Activated naive CD4-positive, alpha-beta T cell treated with anti-CD3 and anti-CD28 coated beads, Interleukin-2, amount 50 U/mL, for 72 hours (primary cell): Measurements from ENCODE around the gene UTS2B. TPM values are rescaled to one million over a fixed set of nuclear protein-coding genes. Genes with fewer than 3 reads are reported as not detected.

ENCODE experiments used
- ATAC-seq, 2 donors: fragments of 150-1000 bp; cut with Tn5 transposase; 2 replicates each; pipeline ENCODE4 v1.10.0; 2021; ENCODE audit warnings: mild to moderate bottlenecking in 2 of 2, moderate library complexity in 2 of 2
- DNase-seq, 2 donors: peaks; one replicate each; pipeline ENCODE4 v3.0.0; 2021 to 2022; ENCODE audit warnings: low spot score in 2 of 2
- H3K27ac Mint-ChIP-seq, 2 donors: one replicate each; pipeline ENCODE4 v1.8.0; 2022; ENCODE audit warnings: mild to moderate bottlenecking in 2 of 2, mixed read lengths in 2 of 2
- H3K36me3 Mint-ChIP-seq, 2 donors: one replicate each; pipeline ENCODE4 v1.8.0; 2022; ENCODE audit warnings: mixed read lengths in 2 of 2
- H3K9me3 Mint-ChIP-seq, 2 donors: one replicate each; pipeline ENCODE4 v1.8.0; 2022; ENCODE audit warnings: mixed read lengths in 2 of 2
- total RNA-seq, 2 donors: library from RNA; stranded (reverse); gene quantifications; one replicate each; pipeline ENCODE4 v1.2.3, GENCODE V29; 2022

Gene UTS2B
- total RNA-seq, 2 donors from 2014 or later, result not detected

DNA sequence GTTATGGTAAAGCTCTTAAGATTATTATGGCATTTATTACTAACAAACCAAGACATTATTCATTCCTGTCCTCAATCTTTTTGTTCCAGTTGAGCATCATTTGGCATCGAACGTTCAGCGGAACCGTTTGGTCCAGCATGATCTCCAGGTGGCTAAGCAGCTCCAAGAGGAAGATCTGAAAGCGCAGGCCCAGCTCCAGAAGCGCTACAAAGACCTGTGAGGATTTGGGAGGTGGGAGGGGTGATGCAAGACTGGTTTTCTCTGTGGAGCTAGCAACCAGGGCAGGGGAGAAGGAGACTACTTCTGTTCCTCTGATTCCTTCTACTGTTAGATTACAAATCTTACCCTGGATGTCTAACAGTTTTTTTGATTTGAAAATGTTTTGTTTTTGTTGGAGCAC lies 27.6 kb upstream of the UTS2B start:
- Mint-ChIP-seq H3K27ac (no peak overlapping the region), H3K9me3 (peaks cover 0 to 15% of the 10 kb centered on the region in 2 donors), H3K36me3 (no peaks in the 10 kb centered on the region)
- DNase-seq (no peak), ATAC-seq (no peak)

DNA sequence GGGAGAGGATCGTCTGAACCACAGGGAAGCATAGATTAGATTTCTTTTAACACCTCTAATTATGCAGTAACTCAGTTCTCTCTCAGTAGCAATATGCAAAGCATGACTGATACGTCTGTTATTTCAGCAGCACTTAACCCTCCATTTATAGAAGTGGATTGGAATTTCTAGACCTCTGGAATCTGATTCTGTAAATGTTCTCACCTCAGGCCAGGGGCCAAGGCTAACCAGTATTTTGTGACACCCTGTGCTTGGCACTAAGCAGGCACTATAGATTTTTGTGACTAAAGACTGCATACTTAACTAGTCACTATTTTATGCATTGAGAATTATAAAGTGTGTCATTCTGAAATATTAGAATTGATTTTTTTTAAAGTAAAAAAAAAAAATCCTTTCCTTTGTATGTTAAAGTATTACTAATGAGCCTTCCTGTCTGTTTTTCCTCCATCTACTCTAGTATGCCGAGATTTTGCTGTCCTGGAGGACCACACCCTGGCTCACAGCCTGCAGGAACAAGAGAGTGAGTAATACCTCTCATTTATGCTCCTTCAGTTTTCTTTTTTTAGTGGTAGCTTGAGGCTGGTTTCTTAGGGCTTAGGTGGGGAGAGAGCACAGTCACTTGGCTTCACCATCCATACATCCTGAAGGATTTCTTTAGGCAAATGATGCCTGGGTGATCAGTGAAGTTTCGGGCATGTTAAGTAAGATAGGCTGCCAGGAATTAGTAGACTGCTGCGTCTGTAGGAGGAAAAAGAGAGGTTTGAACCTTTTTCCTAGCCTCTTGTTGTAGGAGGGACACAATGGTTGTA lies 26.5 kb upstream of the UTS2B start:
- H3K9me3 Mint-ChIP-seq, result peaks cover 0 to 15% of the 10 kb centered on the region in 2 donors
- DNase-seq, result no peak
- no peaks in the 10 kb centered on the region for H3K36me3 Mint-ChIP-seq
- H3K27ac Mint-ChIP-seq, result no peak overlapping the region
- ATAC-seq, result no peak

DNA sequence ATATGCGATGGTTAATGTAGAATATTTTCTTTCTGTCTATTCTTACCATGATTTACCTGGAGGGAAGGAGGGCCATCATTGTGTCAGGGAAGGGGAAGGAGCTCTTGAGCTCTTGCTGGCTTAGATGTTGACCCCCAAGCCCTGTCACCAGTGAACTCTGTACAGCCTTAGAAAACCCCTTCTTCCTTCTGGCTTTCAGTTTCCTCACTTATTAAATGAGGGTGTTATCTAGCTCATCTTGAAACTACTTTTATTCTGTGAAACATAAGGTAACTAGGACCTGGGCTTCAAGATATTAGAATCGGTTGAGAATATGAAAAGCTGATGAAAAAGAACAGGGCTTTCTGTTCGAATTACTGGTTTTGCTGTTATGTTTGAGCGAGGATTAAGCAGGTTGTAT lies 25.1 kb upstream of the UTS2B start:
- DNase-seq (no peak), ATAC-seq (peak in 1 of 2 donors; percentile 40)
- Mint-ChIP-seq H3K9me3 (peaks cover 0 to 11% of the 10 kb centered on the region in 2 donors), H3K27ac (no peak overlapping the region), H3K36me3 (no peaks in the 10 kb centered on the region)

DNA sequence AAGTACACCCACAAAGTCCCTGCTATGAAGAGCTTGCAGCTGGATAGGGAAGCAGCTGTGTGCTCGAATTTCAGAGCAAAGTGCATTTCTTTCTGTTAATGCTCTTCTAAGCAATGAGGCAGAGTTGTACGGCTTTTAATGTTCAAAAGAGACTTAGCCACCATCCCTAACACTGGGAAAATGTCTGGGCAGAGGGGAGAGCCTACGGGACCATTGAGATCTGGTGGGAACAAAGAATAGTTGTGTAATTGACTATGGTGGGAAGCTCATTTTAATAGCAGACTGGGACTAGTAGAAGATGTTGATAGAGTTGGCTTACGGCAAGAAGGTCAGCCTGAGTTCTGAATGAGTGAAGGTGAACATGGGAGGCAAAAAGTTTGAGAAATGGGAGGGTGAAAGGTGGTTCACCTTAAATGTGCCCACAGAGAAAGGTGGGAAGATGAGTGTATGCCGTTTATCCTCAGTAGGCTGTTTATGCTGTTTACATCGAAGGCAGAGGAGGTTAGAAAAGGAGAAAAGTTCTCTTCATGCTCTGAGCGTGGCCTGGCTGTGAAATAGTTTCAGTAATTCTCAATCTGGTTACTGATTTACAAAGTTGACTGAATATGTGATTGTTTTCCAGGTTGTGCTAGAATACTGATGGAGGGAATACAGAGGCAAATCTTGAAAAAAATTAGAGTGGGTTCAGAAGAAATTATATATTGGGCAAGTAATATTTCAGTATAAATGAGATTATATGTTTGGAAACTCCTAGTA lies 22.9 kb upstream of the UTS2B start:
- ATAC-seq, result no peak
- Mint-ChIP-seq H3K9me3 (peaks cover 0 to 3% of the 10 kb centered on the region in 2 donors), H3K36me3 (no peaks in the 10 kb centered on the region)

DNA sequence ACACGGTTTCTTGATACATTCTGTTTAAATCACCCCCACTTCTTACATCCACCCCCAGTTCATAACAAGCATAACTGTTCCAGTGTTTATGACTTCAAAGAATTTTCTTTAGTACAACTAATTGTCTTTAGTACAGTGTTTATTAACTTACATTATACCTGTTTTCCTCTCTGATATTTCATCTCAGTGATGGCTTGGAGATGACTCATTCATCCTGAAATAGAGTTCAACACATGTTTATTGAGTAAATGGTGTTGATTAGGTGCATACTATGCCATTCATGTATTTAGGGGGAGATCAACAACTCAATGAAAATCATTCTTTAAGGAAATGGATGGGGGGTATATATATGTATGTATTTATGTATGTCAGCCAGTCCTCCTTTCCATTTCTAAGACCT lies 21.7 kb upstream of the UTS2B start:
- no peak for DNase-seq
- no peak overlapping the region for H3K27ac Mint-ChIP-seq
- H3K36me3 Mint-ChIP-seq, result no peaks in the 10 kb centered on the region
- no peak for ATAC-seq
- peaks cover 0 to 3% of the 10 kb centered on the region in 2 donors for H3K9me3 Mint-ChIP-seq

More for the DNA sequence above, 22.9 kb upstream of the UTS2B start:
- no peak for DNase-seq
- no peak overlapping the region for H3K27ac Mint-ChIP-seq

DNA sequence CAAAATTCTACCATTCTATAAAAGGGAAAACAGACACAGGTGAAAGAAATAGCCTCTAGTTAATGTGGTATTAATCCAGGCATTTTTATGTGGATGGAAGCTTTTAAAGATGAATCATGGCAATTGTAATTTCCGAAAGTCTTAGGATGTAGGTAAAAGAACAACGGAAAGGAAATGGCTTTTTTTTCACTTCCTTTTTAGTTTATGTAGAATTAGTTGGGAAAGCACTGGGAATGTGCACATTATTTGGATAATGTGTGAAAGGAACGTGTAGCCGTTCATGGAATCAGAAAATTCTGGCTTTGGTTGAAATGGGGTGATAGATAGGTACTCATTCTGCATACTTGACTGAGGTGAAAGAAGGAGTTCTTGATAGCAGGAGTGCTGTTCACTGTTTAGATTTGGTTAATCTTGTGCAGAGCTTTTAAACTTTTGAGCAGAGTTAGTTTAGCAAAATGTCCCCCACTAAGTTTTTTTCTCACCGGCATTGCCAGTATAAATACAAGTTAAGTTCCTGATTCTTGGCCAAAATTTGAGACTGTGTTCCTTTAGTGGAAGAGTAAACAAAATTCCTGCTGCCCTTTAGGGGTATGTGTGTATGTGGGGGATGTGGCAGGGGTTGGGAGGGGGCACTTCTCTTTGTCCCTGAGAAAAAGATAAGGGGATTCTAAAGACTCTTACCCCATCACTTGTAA lies 20.2 kb upstream of the UTS2B start:
- no peaks in the 10 kb centered on the region for H3K36me3 Mint-ChIP-seq
- H3K9me3 Mint-ChIP-seq, result no peaks in the 10 kb centered on the region
- DNase-seq (no peak), ATAC-seq (no peak)
- no peak overlapping the region for H3K27ac Mint-ChIP-seq

DNA sequence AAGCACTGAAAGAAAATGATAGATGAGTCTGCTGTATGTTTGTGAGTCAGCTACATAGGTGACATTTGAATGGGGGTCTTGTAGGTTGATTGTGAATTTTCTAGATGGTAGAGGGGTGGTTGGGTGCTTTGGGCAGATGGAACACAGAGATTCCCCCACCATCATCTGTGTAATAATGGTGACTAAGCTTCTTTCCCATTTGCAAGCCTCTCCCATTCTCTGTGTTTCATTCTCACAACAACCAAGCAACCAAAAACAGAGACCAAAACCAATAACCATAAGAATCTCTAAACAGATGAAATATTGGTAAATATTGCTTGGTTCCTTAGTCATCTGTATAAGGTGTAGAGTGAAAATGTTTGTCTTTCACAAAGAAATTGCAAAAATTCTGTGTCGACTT lies 17.8 kb upstream of the UTS2B start:
- no peak overlapping the region for H3K27ac Mint-ChIP-seq

DNA sequence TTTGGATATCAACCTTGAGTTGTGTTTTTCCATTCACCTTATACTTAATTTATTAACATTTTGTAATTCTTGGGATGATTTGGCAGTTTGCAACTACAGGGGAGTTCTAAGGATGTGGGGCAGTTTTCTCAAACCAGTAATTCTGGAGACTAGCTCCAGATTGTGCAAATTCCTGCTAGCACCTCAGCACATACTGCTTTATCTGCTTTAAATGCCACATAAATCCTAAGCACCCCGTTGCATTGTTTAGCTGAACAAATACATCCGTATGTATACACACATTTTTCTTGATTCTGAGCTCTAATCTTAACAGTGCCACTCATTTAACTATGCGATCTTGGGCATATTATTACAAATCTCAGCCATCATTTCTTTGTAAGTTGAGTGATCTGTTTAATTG lies 16.9 kb upstream of the UTS2B start:
- ATAC-seq, result no peak
- H3K9me3 Mint-ChIP-seq, result no peaks in the 10 kb centered on the region

More for the DNA sequence above, 17.8 kb upstream of the UTS2B start:
- ATAC-seq (no peak), DNase-seq (no peak)
- Mint-ChIP-seq H3K36me3 (no peaks in the 10 kb centered on the region), H3K9me3 (no peaks in the 10 kb centered on the region)

DNA sequence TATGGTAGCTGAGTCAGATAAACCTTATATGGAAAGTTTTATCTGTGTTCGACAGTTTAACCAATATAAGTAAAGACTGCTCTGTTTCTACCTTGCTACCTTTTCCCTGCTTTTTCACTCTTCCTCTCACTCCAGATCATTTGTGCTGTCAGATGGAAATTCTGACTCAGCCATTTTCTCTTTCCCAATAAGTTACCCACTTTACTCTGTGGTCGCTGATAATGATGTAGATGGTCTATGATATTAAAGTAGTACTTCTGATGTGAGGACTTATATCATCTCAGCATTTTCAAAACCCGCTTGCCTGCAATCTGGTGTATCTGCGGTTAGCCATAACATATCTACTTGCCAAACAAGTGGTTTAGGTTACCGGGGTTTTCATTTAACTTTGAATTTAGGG lies 15.0 kb upstream of the UTS2B start:
- Mint-ChIP-seq H3K9me3 (no peaks in the 10 kb centered on the region), H3K36me3 (no peaks in the 10 kb centered on the region), H3K27ac (no peak overlapping the region)
- ATAC-seq (no peak), DNase-seq (no peak)

More for the DNA sequence above, 16.9 kb upstream of the UTS2B start:
- no peak for DNase-seq
- no peaks in the 10 kb centered on the region for H3K36me3 Mint-ChIP-seq
- no peak overlapping the region for H3K27ac Mint-ChIP-seq

DNA sequence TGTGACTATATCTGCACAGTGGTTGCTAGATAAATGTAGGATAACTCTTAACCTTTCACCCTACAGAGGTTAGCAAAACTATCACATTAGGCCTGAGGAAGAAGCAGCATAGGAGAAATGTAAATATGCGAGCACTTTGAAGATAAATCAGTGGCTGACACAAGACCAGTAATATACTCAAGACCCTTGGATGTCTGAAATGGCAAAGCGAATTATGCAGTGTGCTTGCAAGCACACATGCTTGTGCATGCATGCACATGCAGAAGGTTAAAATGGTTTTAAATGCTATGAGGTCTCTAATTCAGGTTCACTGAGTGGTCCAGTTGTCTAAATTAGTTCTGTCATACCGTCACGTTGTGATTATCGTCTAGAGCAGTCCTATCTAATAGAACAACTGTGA lies 13.6 kb upstream of the UTS2B start:
- no peaks in the 10 kb centered on the region for H3K9me3 Mint-ChIP-seq
- ATAC-seq, result no peak
- no peaks in the 10 kb centered on the region for H3K36me3 Mint-ChIP-seq
- no peak for DNase-seq
- H3K27ac Mint-ChIP-seq, result no peak overlapping the region

DNA sequence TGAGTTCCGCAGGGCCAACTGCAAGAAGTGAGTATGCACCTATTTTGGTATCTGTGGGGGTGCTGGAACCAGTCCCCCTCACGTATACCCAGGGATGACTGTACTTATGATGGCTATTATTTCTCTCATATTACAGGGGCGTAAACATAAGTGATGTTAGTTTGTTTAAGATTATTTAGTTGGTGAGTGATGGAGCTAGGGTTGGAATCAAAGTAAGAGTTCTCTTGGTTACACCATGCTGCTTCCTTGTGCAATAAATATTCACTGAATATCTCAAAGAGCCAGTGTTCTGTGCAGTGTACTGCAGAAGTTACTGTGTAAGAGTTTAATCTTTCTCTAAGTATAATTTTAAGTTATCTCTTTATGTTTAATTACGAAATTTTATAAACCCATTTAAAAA lies 12.8 kb upstream of the UTS2B start:
- no peaks in the 10 kb centered on the region for H3K36me3 Mint-ChIP-seq
- no peak for DNase-seq
- no peak for ATAC-seq
- no peaks in the 10 kb centered on the region for H3K9me3 Mint-ChIP-seq
- no peak overlapping the region for H3K27ac Mint-ChIP-seq

DNA sequence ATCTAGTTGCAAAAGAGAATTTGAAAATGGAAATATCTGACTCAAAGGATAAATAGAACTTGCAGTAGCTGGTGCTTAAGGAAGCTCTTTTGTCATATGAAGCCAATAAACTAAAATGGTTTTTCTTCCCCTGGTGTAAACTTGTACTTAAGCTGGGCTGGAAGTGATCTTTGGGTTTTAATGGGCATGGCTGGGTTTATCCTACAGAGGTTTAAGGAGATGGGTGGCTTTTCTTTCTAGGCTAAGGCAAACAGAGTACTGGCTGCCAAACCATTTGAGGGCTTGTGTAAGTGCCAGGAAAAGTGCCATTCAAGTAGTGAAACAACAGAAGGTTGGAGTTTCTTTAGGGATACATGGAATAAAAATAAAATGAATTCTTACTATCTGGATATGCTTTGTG lies 12.1 kb upstream of the UTS2B start:
- DNase-seq (no peak), ATAC-seq (no peak)
- H3K9me3 Mint-ChIP-seq, result no peaks in the 10 kb centered on the region
- H3K36me3 Mint-ChIP-seq, result no peaks in the 10 kb centered on the region
- no peak overlapping the region for H3K27ac Mint-ChIP-seq

DNA sequence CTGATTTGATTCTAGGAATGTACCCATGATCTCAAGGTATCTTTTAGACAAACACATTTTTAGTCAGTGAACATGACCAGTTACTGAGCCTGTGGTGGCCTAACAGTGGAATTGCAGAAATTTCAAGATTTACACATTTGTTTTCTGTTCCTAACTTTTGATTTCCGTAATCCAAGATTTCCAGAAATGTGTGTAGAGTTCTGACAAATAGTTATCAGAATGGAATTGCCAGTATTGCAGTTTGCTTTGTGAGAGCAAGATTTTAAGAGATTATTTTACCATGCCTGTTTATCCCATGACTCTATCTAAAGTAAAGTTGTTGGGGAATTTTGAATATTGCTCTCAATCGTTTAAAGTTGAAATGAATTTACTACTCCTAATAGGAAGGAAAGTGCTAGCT lies 11.7 kb upstream of the UTS2B start:
- no peaks in the 10 kb centered on the region for H3K9me3 Mint-ChIP-seq
- DNase-seq (no peak), ATAC-seq (no peak)
- no peak overlapping the region for H3K27ac Mint-ChIP-seq
- H3K36me3 Mint-ChIP-seq, result no peaks in the 10 kb centered on the region

DNA sequence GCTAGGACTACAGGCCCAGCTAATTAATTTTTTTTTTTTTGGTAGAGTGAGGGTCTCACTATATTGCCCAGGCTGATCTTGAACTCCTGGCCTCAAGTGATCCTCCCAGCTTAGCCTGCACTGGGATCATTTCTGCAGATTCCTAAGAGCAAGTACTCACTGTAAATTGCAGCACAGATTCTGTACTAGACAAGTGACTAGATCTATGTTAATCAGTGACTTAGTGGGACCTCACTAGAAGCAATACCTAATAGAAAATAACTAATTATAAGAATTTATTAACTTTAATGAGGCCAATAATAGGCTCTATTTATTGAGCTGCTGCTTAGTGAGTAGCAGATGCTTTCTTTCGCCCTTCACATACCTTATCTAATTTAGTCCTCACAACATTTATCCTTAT lies 10.6 kb upstream of the UTS2B start:
- DNase-seq, result no peak
- H3K9me3 Mint-ChIP-seq, result no peaks in the 10 kb centered on the region
- H3K27ac Mint-ChIP-seq, result no peak overlapping the region
- no peak for ATAC-seq
- no peaks in the 10 kb centered on the region for H3K36me3 Mint-ChIP-seq

DNA sequence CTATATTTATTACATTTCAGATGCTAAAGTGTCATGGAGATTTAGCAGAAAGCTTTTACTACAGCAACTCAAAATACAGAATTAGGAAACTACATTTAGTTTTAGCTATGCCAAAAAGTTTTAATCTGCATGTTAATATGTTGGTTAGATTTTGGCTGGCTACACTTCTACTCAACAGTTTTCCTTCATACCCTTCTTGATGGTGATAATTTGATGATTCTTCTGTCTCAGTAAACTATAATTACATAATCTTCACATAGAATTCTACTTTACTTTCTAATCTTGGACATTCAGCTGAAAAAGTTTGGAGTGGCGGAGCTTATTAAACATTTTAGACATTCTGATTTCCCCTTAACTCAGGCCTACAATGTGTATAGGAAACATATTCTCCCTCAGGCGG lies 10.0 kb upstream of the UTS2B start:
- no peak for ATAC-seq
- H3K9me3 Mint-ChIP-seq, result no peaks in the 10 kb centered on the region
- no peak overlapping the region for H3K27ac Mint-ChIP-seq
- no peak for DNase-seq
- H3K36me3 Mint-ChIP-seq, result no peaks in the 10 kb centered on the region

DNA sequence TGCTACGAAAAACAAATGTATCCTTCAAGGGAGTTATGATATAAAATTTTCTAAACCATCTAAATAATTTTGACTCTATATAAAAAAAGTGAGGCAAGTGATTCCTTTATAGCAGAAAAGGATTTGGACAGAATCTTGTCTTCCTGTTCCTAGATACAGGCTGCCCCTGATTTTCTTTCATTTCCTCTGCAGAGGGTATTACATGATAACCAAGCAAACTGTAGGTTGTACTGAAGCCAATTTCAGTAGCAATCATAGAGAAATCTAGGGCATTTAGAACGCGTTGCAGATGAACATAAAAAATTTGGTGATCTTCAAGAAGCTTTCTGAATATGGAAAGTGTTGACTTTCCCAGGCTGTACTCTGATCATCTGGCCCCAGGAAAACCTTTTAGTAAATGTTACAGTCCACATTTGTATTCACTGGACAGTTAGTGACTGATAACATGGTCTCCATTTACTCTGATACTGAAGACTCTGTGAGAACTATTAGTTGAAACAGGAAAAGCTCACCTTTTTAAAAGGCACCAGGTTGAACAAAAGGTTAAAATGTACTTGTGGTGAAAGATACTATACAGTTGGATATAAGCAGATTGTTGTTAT lies 9.1 kb upstream of the UTS2B start:
- no peak for ATAC-seq

DNA sequence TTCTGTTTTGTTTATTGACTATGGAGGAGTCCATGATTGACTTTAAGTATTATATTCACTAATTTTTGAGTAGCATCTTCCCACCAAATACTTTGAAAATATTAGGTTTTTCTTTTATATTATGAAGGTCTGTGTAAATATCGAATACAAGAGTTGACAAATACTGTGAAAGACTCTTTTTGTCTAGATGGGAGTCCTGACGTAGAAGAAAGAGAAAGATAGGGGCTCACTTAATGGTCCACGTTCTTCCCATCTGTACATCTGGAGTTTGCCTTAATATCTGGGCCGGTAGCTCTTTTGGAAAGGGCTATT lies 7.8 kb upstream of the UTS2B start:
- no peak overlapping the region for H3K27ac Mint-ChIP-seq
- no peak for DNase-seq

More for the DNA sequence above, 9.1 kb upstream of the UTS2B start:
- no peaks in the 10 kb centered on the region for H3K36me3 Mint-ChIP-seq
- H3K9me3 Mint-ChIP-seq, result no peaks in the 10 kb centered on the region
- DNase-seq, result no peak
- H3K27ac Mint-ChIP-seq, result no peak overlapping the region

More for the DNA sequence above, 7.8 kb upstream of the UTS2B start:
- Mint-ChIP-seq H3K9me3 (no peaks in the 10 kb centered on the region), H3K36me3 (no peaks in the 10 kb centered on the region)
- ATAC-seq, result no peak
